HG03575 (cell line): ENCODE data around the gene CAPN15.

ENCODE experiments used
- ATAC-seq: cut with Tn5 transposase; IDR thresholded peaks from one replicate; pipeline ENCODE4 v1.9.1; 2021; ENCODE audit not compliant: unreplicated experiment, insufficient number of reproducible peaks, low FRiP score; ENCODE audit errors: extremely low read depth

The CAPN15 gene

DNA sequence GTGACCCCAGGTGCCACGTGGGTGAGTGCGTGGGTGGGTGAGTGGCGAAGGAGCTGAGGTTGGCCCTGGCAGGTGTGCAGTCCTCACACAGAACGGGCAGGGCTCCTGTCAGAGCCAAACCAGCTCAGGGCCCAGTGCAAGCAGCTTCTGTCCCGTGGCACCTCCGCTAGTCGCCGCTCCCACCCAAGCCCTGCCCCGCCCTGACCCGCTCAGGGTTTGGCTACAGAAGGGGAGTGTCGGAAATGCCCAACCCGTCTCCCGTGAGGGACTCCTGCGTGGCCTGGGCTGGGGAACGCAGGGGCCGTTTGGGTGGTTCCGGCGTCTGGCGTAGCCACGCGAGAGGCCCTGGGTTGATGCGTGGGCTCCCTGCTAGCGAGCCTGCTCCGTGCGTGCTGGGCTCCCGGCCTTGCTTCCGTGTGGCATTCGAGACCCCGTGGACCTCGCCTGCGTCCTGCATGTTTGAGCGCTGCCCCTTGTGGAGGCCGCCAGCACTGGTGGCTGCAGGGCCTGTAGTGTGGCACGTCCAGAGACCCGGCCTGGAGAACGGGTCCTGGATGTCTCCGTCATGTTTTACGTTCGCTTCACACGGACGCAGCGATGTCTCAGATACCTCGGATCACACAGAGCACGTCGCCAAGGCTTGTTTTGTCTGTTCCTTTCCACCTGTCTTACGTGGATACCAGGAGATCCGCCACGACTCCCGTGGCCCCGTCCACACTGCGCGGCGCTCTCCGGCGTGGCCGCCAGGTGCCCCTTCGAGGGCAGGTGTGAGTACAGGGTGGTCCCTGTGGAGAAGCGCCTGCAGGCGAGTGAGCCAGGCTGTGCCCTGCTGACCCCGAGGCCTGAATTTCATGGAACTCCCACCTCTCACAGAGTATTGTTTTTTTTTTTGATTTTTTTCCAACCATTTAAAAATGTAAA, 10.2 kb downstream of the CAPN15 start:
- ATAC-seq = no peak

DNA sequence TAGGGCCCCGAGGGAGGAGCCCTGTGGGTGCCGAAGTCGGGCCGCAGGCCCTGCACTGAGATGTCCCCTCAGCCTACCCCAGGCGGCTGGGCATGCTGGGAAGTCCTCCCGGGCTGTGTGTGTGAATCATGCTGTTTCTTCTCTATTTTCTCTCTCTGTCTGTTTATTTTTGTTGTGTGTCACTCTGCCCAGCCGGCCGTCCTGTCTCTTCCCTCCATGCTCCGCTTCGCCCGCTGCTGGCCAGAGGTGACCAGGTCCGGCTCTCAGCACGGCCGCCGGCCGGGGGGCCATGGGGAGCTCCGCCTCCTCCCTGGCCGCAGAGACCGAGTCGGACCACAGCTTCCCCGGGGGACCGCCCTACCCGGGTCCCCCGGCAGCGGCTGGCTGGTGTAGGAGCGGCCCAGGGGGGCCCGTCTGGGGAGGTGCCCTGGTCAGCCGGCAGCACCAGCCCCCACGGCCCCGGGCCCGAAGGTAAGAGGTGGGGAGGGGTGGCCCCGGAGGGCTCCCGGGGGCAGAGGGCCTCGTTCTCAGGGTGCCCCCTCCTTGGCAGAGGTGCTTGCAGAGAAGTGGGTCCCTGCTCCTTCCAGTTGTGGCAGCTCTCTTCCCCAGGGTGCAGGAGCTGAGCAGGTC, 12.5 kb downstream of the CAPN15 start:
- ATAC-seq = no peak

DNA sequence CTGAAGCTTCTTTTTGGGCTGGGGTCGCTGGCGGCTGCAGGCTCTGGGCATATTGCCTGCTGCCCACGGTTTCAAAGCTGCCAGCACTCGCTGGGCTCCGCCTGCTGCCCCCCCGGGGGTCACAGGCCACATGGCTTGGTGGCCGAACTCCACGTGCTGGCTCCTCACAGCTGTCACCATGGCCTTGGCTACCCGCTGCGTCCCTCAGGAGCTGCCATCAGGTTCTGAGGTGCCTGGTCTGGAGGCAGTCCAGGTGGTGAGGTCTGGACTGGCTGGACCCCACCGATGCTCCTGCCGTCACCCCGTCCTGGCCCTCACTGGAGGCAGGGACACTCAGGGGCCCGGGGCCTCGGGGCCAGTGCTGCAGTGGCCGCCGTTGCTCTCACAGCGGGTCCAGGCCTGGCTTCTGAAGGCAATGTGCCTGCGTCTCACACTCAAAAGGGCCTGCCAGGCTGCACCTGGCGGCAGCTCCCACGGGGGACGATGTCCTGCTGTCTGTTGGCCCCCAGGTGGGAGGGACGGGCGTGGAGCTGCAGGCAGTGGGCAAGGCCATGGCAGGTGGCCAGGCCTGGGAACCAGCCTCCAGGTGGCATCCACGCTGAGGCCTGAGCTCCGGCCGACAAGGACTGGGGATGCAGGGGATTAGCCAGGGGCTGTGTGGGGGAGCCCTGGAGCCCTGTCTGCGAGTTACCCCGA, 13.3 kb downstream of the CAPN15 start:
- ATAC-seq = no peak

DNA sequence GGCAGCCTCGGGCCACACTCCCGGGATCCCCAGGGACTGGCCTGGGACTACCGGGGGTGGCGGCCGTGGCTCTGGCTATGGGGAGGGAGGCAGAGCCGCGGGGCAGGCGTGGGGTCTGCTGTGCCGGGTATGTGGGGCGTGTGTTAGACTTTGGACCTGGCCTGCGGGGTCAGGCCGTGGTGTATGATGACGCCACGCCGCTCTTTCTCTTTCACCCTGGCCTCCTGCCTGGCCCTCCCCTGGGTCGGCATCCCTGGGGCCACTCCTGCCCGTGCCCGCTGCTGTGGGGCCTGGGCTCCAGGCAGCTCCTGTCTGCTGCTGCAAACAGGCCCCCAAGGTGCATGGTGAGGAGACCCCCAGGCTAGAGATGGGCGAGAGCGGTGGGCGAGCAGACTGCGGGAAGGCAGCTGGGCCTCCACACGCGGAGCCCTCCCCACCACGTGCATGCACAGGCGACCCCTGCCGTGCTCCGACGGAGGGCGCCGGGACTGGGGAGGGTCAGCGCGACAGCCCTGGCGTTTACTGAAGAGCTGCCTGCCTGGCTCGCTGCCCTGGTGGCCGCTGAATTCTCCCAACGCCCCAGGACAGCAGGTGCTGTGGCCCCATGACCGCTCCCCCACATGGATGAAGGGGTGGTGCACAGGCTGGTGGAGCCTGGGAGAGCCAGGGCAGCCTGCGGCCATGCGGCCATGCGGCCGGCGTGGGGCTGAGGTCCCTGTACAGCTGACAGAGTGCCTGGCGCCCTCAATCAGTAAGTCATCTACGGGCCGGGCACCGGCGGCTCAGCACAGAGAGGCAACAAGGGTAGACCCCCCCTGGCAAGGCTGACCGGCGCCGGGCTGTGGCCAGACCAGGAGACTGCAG, 16.0 kb downstream of the CAPN15 start:
- no peak for ATAC-seq

DNA sequence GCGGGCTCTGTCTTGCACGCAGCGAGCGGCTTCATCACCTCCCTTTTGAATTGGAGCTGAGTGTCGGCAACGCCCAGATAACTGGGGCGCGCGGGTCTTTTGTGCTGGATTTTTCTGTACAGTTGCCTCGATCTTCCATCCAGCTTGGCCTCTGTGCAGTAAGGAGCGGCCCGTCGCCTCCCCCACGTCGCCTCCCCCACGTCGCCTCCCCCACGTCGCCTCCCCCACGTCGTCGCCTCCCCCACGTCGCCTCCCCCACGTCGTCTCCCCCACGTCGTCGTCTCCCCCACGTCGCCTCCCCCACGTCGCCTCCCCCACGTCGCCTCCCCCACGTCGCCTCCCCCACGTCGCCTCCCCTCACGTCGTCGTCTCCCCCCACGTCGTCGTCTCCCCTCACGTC, 17.0 kb downstream of the CAPN15 start:
- no peak for ATAC-seq

DNA sequence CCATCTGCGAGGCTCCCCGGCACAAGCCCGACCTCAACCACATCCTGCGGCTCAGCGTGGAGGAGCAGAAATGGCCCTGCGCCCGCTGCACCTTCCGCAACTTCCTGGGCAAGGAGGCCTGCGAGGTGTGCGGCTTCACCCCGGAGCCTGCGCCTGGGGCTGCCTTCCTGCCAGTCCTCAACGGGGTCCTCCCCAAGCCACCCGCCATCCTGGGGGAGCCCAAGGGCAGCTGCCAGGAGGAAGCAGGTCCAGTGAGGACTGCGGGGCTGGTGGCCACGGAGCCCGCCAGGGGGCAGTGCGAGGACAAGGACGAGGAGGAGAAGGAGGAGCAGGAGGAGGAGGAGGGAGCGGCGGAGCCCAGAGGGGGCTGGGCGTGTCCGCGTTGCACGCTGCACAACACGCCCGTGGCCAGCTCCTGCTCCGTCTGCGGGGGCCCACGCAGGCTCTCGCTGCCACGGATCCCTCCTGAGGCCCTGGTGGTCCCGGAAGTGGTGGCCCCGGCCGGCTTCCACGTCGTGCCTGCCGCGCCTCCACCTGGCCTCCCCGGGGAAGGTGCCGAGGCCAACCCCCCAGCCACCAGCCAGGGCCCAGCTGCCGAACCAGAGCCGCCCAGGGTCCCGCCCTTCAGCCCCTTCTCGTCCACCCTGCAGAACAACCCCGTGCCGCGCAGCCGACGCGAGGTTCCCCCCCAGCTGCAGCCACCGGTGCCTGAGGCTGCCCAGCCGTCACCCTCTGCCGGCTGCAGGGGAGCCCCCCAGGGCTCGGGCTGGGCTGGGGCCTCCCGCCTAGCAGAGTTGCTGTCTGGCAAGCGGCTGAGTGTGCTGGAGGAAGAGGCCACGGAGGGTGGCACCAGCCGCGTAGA, 19.6 kb downstream of the CAPN15 start:
- no peak for ATAC-seq

DNA sequence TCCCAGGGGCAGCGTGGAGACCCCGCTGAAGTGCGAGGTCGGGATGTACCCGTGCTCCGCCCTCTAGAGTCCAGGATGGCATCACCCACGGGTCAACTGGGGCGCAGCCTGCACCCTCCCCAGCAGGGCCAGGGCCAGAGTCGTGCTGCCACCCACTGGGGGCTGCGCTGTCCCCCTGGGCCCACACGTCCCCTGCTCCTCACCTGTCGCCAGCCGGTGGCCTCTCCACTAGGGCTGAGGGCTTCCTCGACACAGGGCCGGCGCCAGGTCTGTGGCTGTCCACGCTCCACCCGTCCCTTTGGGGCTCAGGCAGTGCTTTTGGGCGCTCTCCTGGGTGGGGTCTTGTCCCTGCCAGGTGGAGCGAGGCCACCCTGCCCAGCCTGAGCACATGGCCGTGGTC, 21.1 kb downstream of the CAPN15 start:
- no peak for ATAC-seq

DNA sequence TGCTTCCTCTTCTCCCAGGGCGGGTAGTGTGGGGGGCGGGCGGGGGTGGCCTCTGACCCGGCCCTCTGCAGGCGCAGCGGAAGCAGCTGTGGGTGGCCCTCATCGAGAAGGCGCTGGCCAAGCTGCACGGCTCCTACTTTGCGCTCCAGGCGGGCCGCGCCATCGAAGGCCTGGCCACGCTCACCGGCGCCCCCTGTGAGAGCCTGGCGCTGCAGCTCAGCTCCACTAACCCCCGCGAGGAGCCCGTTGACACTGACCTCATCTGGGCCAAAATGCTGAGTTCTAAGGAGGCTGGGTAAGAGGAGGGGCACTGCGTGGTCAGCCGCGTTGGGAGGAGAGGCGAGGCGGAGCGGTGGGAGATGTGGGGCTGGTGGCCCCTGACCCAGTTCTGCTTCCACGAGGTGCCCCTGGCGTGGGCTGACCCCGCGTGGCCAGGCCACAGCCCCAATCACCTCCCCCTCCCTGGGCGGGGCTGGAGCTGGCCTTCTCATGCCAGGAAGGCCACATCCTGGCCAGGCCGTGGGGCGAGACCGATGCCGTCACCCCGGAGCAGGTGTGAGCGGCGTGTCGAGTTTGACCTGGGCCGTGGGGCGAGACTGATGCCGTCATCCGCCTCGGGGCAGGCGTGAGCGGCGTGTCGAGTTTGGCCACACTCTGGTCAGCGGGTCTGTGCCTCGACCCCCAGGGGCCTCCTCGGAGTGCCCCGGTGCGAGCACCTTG, 22.2 kb downstream of the CAPN15 start:
- no peak for ATAC-seq

DNA sequence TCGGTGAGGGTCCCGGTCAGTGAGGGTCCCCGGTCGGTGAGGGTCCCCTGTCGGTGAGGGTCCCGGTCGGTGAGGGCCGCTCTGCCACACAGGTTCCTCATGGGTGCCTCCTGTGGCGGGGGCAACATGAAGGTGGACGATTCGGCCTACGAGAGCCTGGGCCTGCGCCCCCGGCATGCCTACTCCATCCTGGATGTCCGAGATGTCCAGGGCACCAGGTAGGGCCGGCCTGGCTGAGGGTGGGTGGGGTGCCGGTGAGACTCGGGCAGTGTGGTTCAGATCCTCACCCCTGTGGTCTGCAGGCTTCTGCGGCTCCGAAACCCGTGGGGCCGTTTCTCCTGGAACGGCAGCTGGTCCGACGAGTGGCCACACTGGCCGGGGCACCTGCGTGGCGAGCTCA, 23.7 kb downstream of the CAPN15 start:
- ATAC-seq = no peak

DNA sequence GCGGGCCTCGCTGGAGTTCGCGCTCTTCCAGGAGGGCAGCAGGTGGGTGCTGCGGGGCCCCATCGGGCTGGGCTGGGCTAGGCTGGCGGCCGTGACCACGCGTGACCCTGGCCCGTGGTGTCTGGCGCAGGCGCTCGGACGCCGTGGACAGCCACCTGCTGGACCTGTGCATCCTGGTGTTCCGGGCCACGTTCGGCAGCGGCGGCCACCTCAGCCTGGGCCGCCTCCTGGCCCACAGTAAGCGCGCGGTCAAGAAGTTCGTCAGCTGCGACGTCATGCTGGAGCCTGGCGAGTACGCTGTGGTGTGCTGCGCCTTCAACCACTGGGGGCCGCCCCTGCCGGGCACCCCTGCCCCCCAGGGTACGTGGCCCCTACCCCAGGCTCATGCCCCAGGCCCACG, 24.7 kb downstream of the CAPN15 start:
- no peak for ATAC-seq

DNA sequence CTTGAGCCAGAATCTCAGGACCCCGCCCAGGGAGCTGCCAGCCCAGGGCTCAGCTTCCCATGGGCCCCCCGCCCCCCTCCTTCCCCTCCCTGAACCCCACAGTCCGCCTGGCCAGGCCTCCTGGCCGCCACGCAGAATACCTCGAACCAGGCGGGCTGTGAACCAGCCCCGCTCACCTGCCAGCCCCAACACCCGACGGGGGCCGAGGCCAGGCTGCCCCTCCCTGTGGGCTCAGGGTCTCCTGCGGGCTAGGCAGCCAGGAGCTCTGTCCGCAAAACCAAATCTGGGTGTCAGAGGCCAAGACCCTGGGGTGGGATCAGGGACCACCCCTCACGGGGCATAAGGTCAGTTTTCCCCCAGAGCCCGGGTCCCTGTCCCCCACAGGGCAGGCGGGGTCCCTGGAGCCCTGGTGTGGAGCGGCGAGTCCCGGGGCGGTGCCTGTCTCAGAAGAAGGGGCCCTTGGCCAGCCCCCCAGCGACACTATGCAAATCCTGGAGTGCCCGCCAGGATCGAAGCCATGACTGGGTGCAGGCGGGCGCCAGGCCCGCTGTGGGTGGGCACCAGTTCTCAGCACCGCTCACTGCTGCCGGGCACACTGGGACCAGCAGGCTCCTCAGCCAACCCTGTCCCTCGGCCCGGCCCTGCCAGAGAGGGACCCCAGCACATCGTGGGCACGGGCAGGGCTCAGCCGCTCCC, 26.2 kb downstream of the CAPN15 start:
- ATAC-seq = no peak

DNA sequence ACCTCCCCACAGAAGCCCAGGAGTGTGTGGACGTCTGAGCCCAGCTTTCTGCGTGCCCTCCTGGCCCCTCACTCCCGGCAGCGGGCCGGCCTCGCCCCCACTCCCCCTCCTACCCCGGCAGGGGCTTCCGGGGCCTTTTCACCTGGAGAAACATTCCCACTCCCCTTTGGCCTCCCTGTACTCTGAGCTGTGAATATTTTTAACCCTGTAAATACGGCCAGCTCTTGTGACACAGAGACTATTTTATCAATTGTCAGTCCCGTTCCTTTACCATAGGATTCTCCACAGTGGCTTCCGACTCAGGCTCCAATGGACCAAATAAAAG, 26.7 kb downstream of the CAPN15 start:
- ATAC-seq = no peak

DNA sequence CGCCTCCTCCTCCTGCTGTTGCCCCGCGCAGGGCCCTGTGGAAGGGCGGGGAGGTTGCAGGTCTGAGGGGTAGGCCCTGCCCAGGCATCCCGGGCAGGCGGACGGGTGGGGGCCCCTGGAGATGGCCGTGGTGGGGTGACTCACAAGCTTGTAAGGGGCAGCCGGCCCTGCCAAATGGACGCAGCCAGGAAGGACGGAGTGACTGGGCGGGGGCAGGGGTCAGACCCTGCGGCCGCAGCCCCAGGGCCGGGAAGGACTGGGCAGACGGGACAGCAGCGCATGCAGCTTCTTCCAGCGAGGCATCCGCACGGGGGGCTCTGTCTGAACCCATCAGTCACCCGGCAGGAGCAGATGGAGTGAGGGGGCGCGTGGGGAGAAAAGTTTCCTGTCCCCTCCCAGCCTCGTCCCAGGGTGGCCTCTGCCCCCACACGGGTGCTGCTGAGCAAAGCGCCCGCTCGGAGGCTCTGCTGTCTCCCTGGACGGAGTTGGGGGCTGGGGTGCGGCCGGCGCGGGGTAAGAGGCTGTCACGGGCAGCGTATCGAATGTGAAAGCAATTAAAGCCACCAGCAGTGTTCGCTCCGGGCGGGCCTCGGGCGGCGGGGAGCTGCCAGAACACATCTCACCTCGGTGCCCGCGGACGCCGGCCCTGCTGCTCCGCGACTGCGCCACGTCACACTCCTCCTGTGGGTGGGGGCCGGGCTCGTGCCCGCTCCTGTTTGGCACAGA, 27.3 kb downstream of the CAPN15 start:
- no peak for ATAC-seq

DNA sequence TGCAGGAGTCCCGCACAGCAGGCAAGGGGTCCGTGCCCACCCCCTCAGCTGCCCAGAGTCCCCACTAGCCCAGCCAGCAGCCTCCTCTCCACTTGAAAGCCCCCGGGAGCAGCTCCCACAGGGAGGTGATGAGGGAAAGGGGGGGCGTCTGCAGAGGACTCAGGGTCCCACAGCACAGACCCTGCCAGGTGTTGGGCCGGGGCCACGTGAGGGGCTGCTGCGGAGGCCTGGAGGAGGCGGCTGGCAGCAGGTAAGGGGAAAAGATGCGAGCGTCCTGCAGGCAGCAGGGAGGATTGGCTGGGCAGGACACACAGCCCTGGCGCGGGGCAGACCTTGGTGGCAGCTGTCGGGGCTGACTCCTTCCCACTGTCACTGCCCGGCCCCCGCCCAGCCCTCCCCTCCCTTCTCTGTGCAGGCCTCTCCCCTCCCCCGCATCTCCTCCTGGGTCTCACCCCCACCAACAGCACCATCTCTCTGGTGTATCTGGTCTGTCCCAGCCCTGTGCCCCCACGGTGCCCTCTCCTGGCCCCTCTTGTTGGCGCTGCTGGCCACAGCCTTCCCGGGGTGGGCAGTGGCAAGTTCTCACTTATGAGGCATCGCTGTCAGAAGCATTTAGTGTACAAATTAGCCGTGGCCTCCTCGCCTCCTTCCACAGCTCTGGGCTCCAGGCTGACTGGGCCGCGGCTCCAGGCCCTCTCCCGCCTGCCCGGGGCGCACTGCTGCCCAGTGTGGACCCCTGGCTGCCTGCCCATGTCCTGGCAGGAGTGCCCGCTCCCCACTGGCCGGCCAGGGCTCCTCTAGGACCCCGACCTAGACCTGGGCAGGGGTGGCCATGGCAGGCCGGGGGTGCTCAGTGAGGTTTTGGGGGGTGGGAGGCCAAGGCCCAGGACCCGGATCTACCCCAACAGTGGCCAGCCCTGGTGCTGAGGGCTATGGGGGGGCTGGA, 28.3 kb downstream of the CAPN15 start:
- ATAC-seq = no peak

DNA sequence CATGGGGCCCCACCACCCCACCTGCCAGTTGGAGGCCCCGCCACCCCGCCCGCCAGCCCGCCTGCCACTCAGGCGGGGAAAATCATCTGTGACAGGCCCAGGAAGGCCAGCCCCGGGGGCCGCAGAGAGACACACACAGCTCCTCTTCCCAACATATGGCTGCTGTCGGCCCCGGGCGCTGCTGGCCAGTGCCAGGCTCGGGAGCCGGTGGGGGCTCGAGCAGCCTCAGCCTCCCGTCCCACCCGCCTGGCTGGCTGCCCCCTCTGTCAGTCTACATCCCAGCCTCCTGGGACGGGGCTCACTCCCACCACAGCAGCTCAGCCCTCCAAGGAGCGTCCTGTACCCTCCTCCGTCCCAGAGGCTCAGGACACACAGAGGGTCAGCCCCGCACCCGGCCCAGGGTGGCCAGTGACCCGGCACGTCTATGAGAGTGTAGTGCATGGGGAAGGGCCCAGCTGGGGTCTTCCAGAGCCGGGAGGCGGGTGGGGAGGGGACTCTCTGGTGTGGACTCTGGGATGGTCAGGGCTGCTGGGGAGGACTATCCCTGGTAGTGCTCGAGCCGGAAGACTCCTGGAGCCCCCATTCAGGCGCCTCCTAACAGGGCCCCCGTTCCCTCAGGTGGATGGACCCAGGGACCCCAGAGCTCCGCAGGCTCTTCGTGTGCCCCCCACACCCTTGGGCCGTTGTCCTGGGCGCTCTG, 29.1 kb downstream of the CAPN15 start:
- ATAC-seq = no peak
